ENCODE measurements around the gene PPFIA1.
"Not testable (repeated sequence)": the region's sequence is repeated elsewhere in the genome, so short reads cannot be mapped to it uniquely, and the experiment has no call there.

The PPFIA1 gene

GRCh38 chr11:70326365-70326811 lies 55.9 kb downstream of the PPFIA1 start:
- DNase-seq = peak; percentile 51

GRCh38 chr11:70326833-70327232 lies 56.3 kb downstream of the PPFIA1 start:
- DNase-seq = no peak

- no peak for DNase-seq
Measured at GRCh38 chr11:70327717-70328116, 57.2 kb downstream of the PPFIA1 start.

GRCh38 chr11:70328556-70328955 lies 58.1 kb downstream of the PPFIA1 start:
- peak; percentile 58 for DNase-seq

- DNase-seq = not testable (repeated sequence)
Measured at GRCh38 chr11:70331320-70331843, 60.9 kb downstream of the PPFIA1 start.

- DNase-seq = no peak
Measured at GRCh38 chr11:70331901-70332300, 61.4 kb downstream of the PPFIA1 start.

GRCh38 chr11:70332567-70332966 lies 62.1 kb downstream of the PPFIA1 start:
- DNase-seq = no peak

- peak; percentile 8 for DNase-seq
Measured at GRCh38 chr11:70333261-70333660, 62.8 kb downstream of the PPFIA1 start.

GRCh38 chr11:70334351-70334995 lies 64.0 kb downstream of the PPFIA1 start:
- DNase-seq = no peak

- DNase-seq = no peak
Measured at GRCh38 chr11:70335511-70335910, 65.0 kb downstream of the PPFIA1 start.

GRCh38 chr11:70338594-70338993 lies 68.1 kb downstream of the PPFIA1 start:
- DNase-seq = no peak

GRCh38 chr11:70339066-70339465 lies 68.6 kb downstream of the PPFIA1 start:
- no peak for DNase-seq

- DNase-seq = no peak
Measured at GRCh38 chr11:70341881-70342429, 71.5 kb downstream of the PPFIA1 start.

GRCh38 chr11:70343636-70344035 lies 73.1 kb downstream of the PPFIA1 start:
- DNase-seq = no peak

GRCh38 chr11:70348191-70348590 lies 77.7 kb downstream of the PPFIA1 start:
- DNase-seq = no peak

- DNase-seq = no peak
Measured at GRCh38 chr11:70348608-70349007, 78.1 kb downstream of the PPFIA1 start.

GRCh38 chr11:70351646-70352045 lies 81.2 kb downstream of the PPFIA1 start:
- no peak for DNase-seq

- no peak for DNase-seq
Measured at GRCh38 chr11:70352100-70352499, 81.6 kb downstream of the PPFIA1 start.

GRCh38 chr11:70352601-70353000 lies 82.1 kb downstream of the PPFIA1 start:
- no peak for DNase-seq

- DNase-seq = no peak
Measured at GRCh38 chr11:70353329-70353728, 82.8 kb downstream of the PPFIA1 start.

GRCh38 chr11:70353900-70354568 lies 83.5 kb downstream of the PPFIA1 start:
- no peak for DNase-seq

- DNase-seq = no peak
Measured at GRCh38 chr11:70354629-70355028, 84.1 kb downstream of the PPFIA1 start.

GRCh38 chr11:70358753-70359152 lies 88.3 kb downstream of the PPFIA1 start:
- DNase-seq = no peak
